Measurements from ENCODE around the gene ORMDL2.

ORMDL2 gene

DNA sequence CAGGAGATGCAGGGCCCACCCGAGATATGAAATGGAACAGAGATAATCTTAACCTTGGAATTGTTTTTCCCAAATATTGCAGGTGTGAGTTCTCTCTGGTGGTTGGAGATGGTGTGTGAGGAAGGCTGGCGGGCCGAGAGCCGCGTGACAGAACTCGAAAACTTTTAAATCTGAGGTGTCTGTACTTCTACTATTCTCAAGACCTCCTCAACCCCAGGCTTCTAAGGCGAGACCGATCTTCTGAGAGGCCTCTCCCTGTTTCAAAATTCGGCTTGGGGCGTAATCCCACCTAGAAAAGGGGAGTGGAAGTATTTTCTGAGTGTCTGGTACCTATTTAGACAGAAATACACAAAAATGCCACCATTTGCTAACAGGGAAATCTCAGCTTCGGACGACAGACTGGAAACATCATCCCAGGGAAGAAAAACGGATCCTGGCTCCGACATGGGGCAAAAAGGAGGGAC is 928 bp upstream of the ORMDL2 start:
- no peak for TF ChIP-seq CTCF (IDR thresholded peaks at IDR 0.05)

DNA sequence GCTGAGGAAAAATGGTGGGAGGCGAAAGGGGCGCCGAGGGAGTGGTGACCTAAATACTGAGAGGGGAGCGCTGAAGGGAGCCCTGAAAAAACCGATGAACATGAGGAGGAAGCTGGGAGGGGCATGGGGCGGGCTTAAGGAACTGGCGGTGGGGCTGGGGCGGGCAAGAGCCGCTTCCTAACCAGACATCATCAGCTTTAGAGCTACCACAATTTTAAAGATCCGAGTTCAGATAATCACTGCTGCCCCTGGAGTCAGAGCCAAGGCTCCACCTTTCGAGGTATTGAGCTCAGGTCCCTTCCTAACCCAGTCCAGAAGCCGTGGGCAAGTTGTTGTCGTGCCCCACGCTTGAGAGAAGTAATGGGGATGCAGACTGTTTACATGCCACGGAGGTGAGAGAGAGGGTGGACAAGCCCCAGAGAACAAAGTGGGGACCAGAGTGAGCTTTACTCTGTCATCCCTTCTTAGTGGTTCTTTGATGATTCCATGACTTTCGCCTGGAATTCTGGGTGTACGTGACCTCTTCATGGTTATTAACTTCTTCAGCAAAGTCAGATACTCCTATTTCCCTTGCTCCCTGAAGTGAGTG is 393 bp downstream of the ORMDL2 start:
- TF ChIP-seq CTCF (IDR thresholded peaks at IDR 0.05) = no peak

DNA sequence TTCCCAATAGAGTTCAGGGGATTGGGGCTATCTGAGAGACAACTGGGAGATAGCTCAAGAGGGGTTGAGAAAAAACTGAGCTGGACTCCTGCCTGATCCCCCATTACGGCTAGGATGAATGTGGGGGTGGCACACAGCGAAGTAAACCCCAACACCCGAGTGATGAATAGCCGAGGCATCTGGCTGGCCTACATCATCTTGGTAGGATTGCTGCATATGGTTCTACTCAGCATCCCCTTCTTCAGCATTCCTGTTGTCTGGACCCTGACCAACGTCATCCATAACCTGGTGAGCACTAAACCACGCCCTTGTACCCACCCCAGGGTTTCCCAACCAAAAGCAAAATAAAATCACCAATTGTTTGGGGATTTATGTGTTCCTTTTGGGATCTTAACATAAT is 1.0 kb downstream of the ORMDL2 start:
- no peak for TF ChIP-seq CTCF (IDR thresholded peaks at IDR 0.05)

GRCh38 chr12:55820679-55821078 is 2.8 kb downstream of the ORMDL2 start:
- TF ChIP-seq CTCF (IDR thresholded peaks at IDR 0.05) = peak; percentile 14; the same call in 1 of the 2 replicates

DNA sequence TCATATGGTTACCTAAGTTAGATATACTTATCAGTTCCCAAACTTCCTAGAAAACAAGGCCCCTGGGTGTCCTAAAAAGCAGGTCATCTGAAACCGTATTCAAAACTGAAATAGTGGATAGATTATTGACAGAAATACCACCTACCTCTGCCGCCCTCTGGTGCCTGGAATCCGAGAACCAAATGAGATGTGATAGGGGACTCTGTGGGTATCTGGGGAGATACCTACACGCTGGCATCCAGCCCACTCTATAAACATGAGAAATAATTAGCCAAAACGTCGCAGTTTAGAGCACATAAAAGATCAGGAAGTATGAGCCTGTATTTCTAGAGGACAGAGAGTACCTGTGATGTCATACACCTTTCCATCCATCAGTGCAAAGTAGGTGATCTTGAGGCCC is 4.4 kb downstream of the ORMDL2 start:
- no peak for TF ChIP-seq CTCF (IDR thresholded peaks at IDR 0.05)

- no peak for TF ChIP-seq CTCF (IDR thresholded peaks at IDR 0.05)
Measured at GRCh38 chr12:55823419-55823818, 5.6 kb downstream of the ORMDL2 start.

- no peak for TF ChIP-seq CTCF (IDR thresholded peaks at IDR 0.05)
Measured at GRCh38 chr12:55824726-55825125, 6.9 kb downstream of the ORMDL2 start.

DNA sequence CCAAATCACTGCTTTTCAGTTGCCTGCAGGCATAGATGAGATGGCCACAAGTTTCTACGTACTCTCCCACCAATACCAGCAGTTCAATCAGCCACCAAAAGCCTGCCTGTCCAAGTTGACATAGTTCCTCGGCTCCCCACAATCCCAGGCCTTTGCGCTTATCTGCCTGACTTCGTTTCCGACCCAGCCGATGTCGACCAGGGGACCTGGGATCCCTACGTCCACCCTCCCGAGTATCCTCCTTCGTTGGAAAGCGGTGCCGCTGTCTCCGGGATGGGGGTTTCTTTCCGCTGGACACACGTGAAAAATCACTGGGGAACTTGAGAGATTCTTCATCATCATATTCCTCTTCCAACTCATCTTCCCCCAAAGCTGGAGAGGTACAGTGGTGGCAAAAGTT is 10.0 kb downstream of the ORMDL2 start:
- no peak for TF ChIP-seq CTCF (IDR thresholded peaks at IDR 0.05)

Measured in LNCAP (cell line).